Stimulated activated CD8-positive, alpha-beta memory T cell treated with anti-CD3 and anti-CD28 coated beads, Interleukin-2, amount 100 ng/mL, for 1 hour (primary cell): ENCODE results near the gene STX4.

ENCODE experiments used
- DNase-seq, 2 donors: peaks; one replicate each; pipeline ENCODE4 v3.0.0-alpha.2; 2020; ENCODE audit warnings: low read depth in 2 of 2

Gene STX4

DNA sequence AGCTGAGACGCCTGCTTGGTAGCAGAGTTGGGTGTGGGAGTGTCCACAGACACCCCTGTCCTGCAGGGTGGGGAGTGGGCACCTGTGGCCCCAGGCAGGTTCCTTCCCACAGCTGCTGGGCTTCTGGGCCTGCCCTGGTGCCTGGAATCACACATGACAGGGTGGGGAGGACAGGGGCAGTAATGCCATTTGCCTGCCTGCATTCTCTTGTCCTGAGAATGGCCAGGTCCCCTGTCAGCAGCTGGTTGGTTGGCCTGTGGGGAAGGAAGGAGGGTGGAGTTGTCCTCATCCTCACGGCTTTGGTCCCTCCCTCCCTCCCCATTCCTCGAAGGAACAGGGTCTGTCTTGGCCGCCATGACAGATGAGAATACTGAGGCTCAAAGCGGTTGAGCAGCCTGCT lies 50.2 kb downstream of the STX4 start:
- DNase-seq, result no peak

- DNase-seq, result no peak
Measured at GRCh38 chr16:31083981-31084380, 50.6 kb downstream of the STX4 start.

DNA sequence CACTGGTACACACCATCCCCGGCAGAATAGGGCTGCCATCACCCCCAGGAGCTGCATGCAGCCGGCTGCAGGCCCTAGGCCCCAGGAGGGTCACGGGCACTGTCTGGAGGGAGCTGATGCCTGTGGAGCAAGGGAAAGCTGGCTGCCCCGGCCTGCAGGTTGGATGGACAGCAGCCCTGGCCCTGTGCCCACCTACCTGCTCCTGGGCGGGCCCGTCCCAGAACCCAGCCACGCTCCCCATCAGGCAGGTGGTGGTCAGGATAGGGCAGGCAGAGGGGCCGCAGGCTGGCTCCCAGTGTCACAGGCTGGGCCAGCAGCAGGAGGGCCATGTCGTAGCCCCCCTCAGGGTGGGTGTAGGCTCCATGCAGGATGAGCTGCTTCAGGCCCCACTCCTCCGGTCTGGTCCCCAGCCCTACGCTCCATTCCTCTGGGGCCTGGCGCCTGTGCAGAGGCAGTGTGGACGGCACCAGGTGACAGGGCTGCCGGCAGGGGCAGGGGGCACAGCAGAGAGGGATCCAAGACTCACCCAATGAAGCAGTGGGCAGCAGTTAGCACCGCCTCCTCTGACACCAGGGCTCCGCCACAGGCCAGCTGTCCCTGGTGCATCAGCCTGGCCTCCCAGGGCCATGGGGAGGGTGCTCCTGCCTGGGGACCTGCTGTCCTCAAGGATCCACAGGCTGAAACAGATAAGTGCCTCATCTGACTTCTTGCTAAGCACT lies 51.4 kb downstream of the STX4 start:
- DNase-seq, result no peak

GRCh38 chr16:31085411-31085810 lies 52.1 kb downstream of the STX4 start:
- DNase-seq, result no peak

- no peak for DNase-seq
Measured at GRCh38 chr16:31085873-31086628, 52.7 kb downstream of the STX4 start.

- DNase-seq, result no peak
Measured at GRCh38 chr16:31086629-31086906, 53.2 kb downstream of the STX4 start.

DNA sequence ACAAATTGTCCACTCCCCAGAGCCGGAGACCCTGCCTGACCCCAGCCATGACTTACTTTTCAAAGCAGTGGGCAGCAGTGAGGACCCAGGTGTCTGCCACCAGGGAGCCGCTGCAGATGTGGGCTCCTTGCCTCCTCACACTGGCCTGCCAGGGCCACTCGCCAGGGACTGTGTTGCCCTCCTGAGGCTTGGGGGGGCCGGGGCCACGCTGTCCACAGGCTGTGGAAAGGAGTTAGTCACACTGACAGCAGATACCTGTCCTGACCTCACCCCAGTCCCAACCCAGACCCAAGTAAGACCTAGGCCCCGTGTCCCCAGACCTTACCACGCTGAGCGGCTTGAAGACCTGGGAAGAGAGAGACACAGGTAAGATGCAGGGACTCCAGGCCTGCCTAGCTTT lies 54.1 kb downstream of the STX4 start:
- no peak for DNase-seq

DNA sequence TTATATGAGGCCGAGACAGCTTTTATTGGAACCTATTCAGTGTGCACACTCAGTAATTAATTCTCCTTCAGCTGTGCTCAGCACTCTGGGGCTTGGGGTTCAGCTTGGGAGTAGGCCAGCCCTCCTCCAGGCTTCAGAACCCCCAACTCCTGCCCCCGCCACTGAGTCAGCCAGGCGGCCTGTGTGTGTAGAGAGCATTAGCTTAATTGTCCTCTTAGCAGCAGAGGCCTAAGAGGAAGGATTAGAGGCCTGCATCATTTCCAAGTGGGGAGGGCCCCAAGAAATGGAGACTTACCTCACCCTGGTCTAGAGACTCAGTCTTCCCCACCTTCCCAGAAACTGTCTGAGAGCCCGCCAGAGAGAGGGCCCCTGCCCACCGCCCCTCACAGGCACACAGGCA lies 54.6 kb downstream of the STX4 start:
- no peak for DNase-seq

DNA sequence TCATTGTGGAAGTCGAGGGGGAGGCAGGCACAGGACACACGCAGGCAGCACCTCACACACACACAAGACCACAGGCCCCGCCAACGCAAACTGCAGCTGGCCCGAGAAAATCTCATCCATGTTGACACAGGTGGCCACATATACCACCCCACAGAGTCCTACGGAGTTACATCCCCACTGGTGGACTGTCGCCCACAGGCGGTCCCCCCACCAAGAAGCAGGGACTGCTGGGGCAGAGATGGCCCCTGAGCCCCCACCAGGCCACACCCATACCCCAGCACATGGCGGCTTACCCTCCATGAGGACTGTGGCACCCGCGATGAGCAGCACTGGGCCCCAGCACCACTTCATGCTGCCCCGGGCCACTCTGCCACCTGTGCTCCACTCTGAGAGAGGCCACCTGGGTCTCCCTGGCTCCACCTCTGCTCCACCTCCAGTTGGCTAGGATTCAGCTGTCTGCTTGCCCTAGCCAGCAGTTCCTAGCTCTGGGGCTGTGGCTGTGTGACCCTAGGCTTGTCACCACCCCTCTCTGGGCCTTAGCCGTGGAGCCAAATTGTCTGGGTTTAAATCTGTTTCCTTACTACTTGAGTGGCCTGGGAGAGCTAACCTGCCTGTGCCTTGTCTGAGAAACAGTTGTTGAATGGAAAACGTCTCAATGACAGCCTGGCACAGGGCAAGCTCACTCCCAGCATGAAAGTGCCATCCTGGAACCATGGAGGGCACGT lies 55.3 kb downstream of the STX4 start, which contains the start of gene PRSS53:
PRSS53 (minus strand) TSS at position 485 of the 725 bp plus-strand sequence; CDS start at position 351, 134 bp downstream.
- DNase-seq, result no peak

- no peak for DNase-seq
Measured at GRCh38 chr16:31089199-31089598, 55.8 kb downstream of the STX4 start.
